Chondrocyte (in vitro differentiated cells): ENCODE measurements around the gene EVI5. TPM values are rescaled to one million over a fixed set of nuclear protein-coding genes. Genes with fewer than 3 reads are reported as not detected.
A peak's percentile ranks its signal among the peaks of the same experiment; 100 is the strongest.

Experiments
- DNase-seq: peaks from one replicate; pipeline ENCODE4 v3.0.0; 2021; ENCODE audit warnings: mixed read lengths, low spot score
- H3K27ac Mint-ChIP-seq: one replicate; pipeline ENCODE4 v1.8.0; 2021; ENCODE audit warnings: mild to moderate bottlenecking, moderate library complexity, mixed read lengths; ENCODE audit not compliant: unreplicated experiment
- H3K27me3 Mint-ChIP-seq: 2 replicates; pipeline ENCODE4 v1.8.0; 2021; ENCODE audit warnings: low read depth, mixed read lengths
- H3K36me3 Mint-ChIP-seq: 2 replicates; pipeline ENCODE4 v1.8.0; 2021; ENCODE audit warnings: low read depth, mixed read lengths
- H3K4me1 Mint-ChIP-seq: 2 replicates; pipeline ENCODE4 v1.8.0; 2021; ENCODE audit warnings: low read depth, mild to moderate bottlenecking, mixed read lengths
- H3K4me3 Mint-ChIP-seq: one replicate; pipeline ENCODE4 v1.8.0; 2021; ENCODE audit warnings: mild to moderate bottlenecking, moderate library complexity, mixed read lengths; ENCODE audit not compliant: unreplicated experiment
- H3K9me3 Mint-ChIP-seq: 2 replicates; pipeline ENCODE4 v1.8.0; 2021; ENCODE audit warnings: low read depth, mixed read lengths
- total RNA-seq: library from RNA; stranded (reverse); gene quantifications from 3 replicates; pipeline ENCODE4 v1.2.1, GENCODE V29; 2021
- TF ChIP-seq, protein P1 (sequence below): fragments of 200-600 bp; sonication (generic); IDR thresholded peaks from 2 replicates; pipeline ENCODE4 v1.5.0; 2021; ENCODE audit warnings: antibody characterized with exemption, mild to moderate bottlenecking, moderate library complexity

Gene EVI5
- total RNA-seq, 1 donor from 2014 or later = 66.8 TPM

DNA sequence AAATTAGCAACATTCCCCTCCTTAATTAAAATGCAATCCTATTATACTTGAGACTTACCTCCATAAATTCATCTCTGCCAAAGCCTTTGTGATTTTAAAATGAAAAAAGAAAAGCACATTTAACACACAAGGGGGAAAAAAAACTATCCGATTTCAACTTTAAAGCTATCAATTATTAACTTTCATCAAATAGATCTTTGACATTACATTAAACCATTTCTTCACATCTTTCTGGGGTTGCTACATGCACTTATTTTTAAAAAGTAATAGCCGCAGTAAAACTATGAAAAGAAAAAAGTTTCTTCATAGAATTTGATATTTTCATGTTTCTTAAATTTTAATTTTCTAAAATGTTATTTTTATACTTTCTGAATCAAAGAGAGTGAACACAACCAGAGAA, 71.0 kb downstream of the EVI5 start:
- TF ChIP-seq, protein P1, sequence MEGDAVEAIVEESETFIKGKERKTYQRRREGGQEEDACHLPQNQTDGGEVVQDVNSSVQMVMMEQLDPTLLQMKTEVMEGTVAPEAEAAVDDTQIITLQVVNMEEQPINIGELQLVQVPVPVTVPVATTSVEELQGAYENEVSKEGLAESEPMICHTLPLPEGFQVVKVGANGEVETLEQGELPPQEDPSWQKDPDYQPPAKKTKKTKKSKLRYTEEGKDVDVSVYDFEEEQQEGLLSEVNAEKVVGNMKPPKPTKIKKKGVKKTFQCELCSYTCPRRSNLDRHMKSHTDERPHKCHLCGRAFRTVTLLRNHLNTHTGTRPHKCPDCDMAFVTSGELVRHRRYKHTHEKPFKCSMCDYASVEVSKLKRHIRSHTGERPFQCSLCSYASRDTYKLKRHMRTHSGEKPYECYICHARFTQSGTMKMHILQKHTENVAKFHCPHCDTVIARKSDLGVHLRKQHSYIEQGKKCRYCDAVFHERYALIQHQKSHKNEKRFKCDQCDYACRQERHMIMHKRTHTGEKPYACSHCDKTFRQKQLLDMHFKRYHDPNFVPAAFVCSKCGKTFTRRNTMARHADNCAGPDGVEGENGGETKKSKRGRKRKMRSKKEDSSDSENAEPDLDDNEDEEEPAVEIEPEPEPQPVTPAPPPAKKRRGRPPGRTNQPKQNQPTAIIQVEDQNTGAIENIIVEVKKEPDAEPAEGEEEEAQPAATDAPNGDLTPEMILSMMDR = no peak
- Mint-ChIP-seq H3K27me3 (no peaks in the 10 kb centered on the region), H3K4me3 (no peak overlapping the region), H3K4me1 (peaks cover 4% of the 10 kb centered on the region), H3K27ac (no peak overlapping the region), H3K36me3 (no peaks in the 10 kb centered on the region), H3K9me3 (peaks cover 10% of the 10 kb centered on the region)
- DNase-seq = no peak

DNA sequence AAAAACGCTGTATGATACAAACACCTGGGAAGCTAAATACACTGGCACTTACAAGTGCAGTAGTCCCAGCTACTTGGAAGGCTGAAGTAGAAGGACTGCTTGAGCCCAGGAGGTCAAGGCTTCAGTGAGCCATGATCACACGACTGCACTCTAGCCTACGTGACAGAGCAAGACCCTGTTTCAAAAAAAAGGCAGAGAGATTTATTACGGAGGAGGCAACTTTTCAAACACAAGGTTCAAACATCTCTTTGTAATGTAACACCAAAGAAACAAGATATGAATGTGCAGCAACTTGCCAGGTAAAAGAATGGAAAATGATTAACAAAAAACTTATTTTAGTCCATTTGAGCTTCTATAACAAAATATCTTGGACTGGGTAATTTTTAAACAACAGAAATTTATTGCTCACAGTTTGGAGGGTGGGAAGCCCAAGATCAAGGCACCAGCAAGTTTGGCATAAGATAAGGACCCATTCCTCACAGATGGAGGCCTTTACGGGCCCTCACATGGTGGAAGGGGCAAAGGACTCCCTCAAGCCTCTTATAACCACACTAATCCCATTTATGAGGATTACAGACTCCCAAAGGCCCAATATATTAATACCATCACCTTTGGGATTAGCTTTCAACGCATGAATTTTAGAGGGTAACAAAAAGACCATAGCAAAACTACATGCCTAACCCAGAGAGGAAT, 73.3 kb downstream of the EVI5 start:
- no peak overlapping the region for H3K4me3 Mint-ChIP-seq
- TF ChIP-seq, protein P1 = no peak
- no peaks in the 10 kb centered on the region for H3K27me3 Mint-ChIP-seq
- H3K9me3 Mint-ChIP-seq = peaks cover 2% of the 10 kb centered on the region
- H3K27ac Mint-ChIP-seq = no peak overlapping the region
- DNase-seq = no peak
- no peaks in the 10 kb centered on the region for H3K36me3 Mint-ChIP-seq
- H3K4me1 Mint-ChIP-seq = peaks cover 17% of the 10 kb centered on the region

DNA sequence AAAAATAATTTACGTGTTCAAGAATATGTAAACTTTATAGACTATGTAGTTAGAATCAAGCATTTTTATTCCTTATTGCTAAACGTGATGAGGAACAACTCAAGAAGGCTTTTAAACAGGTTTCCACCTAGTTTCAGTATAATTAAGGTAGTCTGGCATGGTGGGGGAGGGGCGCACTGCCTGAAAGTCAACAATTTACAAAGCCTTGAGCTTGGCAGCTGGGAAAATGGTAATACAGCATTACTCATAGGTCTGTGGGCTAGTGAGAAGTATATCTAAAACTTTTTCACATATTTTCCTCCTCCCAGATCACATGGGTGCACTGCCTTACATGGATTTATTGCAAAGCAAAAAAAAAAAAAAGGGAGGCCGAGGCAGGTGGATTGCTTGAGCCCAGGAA, 75.2 kb downstream of the EVI5 start:
- TF ChIP-seq, protein P1 = no peak
- no peak overlapping the region for H3K4me3 Mint-ChIP-seq
- no peaks in the 10 kb centered on the region for H3K9me3 Mint-ChIP-seq
- peaks cover 22% of the 10 kb centered on the region for H3K4me1 Mint-ChIP-seq
- no peak for DNase-seq
- no peaks in the 10 kb centered on the region for H3K36me3 Mint-ChIP-seq
- no peaks in the 10 kb centered on the region for H3K27me3 Mint-ChIP-seq
- peak overlapping the region; percentile 27 for H3K27ac Mint-ChIP-seq

DNA sequence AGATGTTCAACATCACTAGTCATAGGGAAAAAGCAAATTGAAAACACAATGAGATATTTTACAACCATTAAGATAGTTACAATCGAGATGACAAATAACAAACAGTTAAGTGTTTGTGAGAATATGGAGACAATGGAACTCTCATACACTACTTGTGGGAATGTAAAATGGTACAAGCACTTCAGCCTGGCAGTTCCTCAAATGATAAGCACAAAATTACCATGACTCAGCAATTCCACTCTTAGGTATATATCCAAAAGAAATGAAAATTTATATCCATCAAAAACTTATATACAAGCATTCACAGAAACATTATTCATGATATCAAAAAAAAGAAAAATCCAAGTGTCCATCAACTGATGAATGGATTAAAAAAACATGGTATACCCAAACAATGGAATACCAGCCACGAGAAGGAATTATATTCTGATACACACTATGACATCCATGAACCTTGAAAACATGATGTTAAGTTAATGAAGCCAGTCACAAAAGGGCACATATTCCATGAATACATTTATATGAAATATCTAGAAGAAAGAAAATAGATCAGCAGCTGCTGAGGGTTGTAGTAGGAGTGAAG, 76.4 kb downstream of the EVI5 start:
- Mint-ChIP-seq H3K27me3 (no peaks in the 10 kb centered on the region), H3K36me3 (no peaks in the 10 kb centered on the region), H3K9me3 (no peaks in the 10 kb centered on the region), H3K4me1 (peaks cover 22% of the 10 kb centered on the region), H3K4me3 (no peak overlapping the region), H3K27ac (no peak overlapping the region)
- TF ChIP-seq, protein P1 = no peak
- no peak for DNase-seq

DNA sequence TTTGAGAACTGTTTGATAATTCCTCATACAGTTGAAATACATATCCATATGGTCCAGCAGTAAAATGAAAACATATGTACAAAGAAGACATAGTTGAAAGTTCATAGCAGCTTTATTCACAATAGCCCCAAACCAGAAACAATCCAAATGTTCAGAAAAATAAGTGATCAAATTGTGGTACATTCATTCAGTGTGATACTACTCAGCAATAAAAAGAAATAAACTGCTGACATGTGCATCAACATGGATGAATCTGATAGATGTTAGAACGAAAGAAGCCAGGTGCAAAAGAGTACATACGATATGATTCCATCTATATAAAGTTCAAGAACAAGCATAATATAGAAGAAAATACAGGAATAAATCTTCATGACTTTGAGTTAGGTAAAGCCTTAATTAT, 77.2 kb downstream of the EVI5 start:
- Mint-ChIP-seq H3K4me1 (peaks cover 22% of the 10 kb centered on the region), H3K27ac (no peak overlapping the region), H3K27me3 (no peaks in the 10 kb centered on the region), H3K4me3 (no peak overlapping the region), H3K36me3 (no peaks in the 10 kb centered on the region), H3K9me3 (no peaks in the 10 kb centered on the region)
- TF ChIP-seq, protein P1 = no peak
- no peak for DNase-seq
